Mesendoderm (in vitro differentiated cells): ENCODE data around the gene PMM1.

Experiments used
- DNase-seq: peaks from one replicate; pipeline ENCODE4 v3.0.0; 2013
- H2AK5ac ChIP-seq: 2 replicates; pipeline ENCODE4 v1.6.1; 2013; ENCODE audit warnings: low read length, inconsistent platforms
- H2BK120ac ChIP-seq: 2 replicates; pipeline ENCODE4 v1.6.1; 2013; ENCODE audit warnings: low read depth, mild to moderate bottlenecking, low read length, moderate library complexity, mixed read lengths
- H2BK15ac ChIP-seq: replicated peaks from 2 replicates; pipeline ENCODE4 v1.6.1; 2013; ENCODE audit warnings: low read depth, mild to moderate bottlenecking, moderate library complexity
- H2BK5ac ChIP-seq: 2 replicates; pipeline ENCODE4 v1.6.1; 2013; ENCODE audit warnings: low read length, inconsistent platforms
- H3K18ac ChIP-seq: 2 replicates; pipeline ENCODE4 v1.6.1; 2013; ENCODE audit warnings: mild to moderate bottlenecking, low read length, mixed read lengths
- H3K23ac ChIP-seq: one replicate; pipeline ENCODE4 v1.6.1; 2013; ENCODE audit warnings: low read length
- H3K27ac ChIP-seq: 2 replicates; pipeline ENCODE4 v1.5.1; 2013; ENCODE audit warnings: low read depth, mild to moderate bottlenecking, inconsistent platforms, low read length, moderate library complexity
- H3K27me3 ChIP-seq: 2 replicates; pipeline ENCODE4 v1.6.1; 2013; ENCODE audit warnings: low read length, control low read depth, mild to moderate bottlenecking, inconsistent platforms; ENCODE audit not compliant: insufficient read depth, poor library complexity
- H3K36me3 ChIP-seq: 2 replicates; pipeline ENCODE4 v1.6.1; 2013; ENCODE audit warnings: low read length, inconsistent platforms; ENCODE audit not compliant: control insufficient read depth, insufficient read depth
- H3K4ac ChIP-seq: one replicate; pipeline ENCODE4 v1.6.1; 2013; ENCODE audit warnings: low read depth, mild to moderate bottlenecking, low read length, moderate library complexity
- H3K4me1 ChIP-seq: 2 replicates; pipeline ENCODE4 v1.6.1; 2013; ENCODE audit warnings: low read depth, low read length, inconsistent platforms; ENCODE audit not compliant: control insufficient read depth
- H3K4me2 ChIP-seq: 2 replicates; pipeline ENCODE4 v1.6.1; 2013; ENCODE audit warnings: low read length
- H3K4me3 ChIP-seq: 2 replicates; pipeline ENCODE4 v1.5.1; 2013; ENCODE audit warnings: mild to moderate bottlenecking, low read length
- H3K56ac ChIP-seq: one replicate; pipeline ENCODE4 v1.6.1; 2013; ENCODE audit warnings: low read length
- H3K79me1 ChIP-seq: 2 replicates; pipeline ENCODE4 v1.6.1; 2013; ENCODE audit warnings: low read length, inconsistent platforms
- H3K79me2 ChIP-seq: 2 replicates; pipeline ENCODE4 v1.6.1; 2013; ENCODE audit warnings: mild to moderate bottlenecking, low read length; ENCODE audit not compliant: control insufficient read depth, insufficient read depth
- H3K9ac ChIP-seq: 2 replicates; pipeline ENCODE4 v1.6.1; 2013; ENCODE audit warnings: low read length, inconsistent platforms
- H4K5ac ChIP-seq: one replicate; pipeline ENCODE4 v1.6.1; 2013; ENCODE audit warnings: low read length
- H4K8ac ChIP-seq: one replicate; pipeline ENCODE4 v1.6.1; 2013; ENCODE audit warnings: low read depth, mild to moderate bottlenecking, control low read depth, low read length, moderate library complexity
- WGBS: extraction: QIAGEN DNeasy Blood & Tissue Kit; methylation state at CpG from one replicate; pipeline ENCODE4 v1.1.7; 2013; ENCODE audit warnings: low lambda C conversion rate, missing lambda C conversion rate; ENCODE audit not compliant: insufficient coverage; ENCODE audit errors: extremely low coverage; 5-methylcytosine and 5-hydroxymethylcytosine counted together

Gene PMM1

GRCh38 chr22:41556561-41556960 is 33.1 kb downstream of the PMM1 start:
- Histone ChIP-seq H3K4ac (no peak overlapping the region), H4K8ac (no peak overlapping the region), H2BK5ac (no peak overlapping the region), H3K56ac (no peak overlapping the region), H3K18ac (no peak overlapping the region), H2BK120ac (no peak overlapping the region), H3K27me3 (no peaks in the 10 kb centered on the region), H3K4me1 (no peaks in the 10 kb centered on the region), H3K4me2 (no peak overlapping the region), H3K9ac (no peak overlapping the region), H3K27ac (no peak overlapping the region), H2BK15ac (no peak overlapping the region), H4K5ac (no peak overlapping the region), H3K79me1 (no peaks in the 10 kb centered on the region), H3K4me3 (no peak overlapping the region), H2AK5ac (no peak overlapping the region), H3K23ac (no peak overlapping the region), H3K79me2 (no peaks in the 10 kb centered on the region), H3K36me3 (no peaks in the 10 kb centered on the region)
- no CpG with 5 or more reads among the region's 10 CpGs for WGBS
- no peak for DNase-seq

GRCh38 chr22:41555325-41555982 is 34.2 kb downstream of the PMM1 start:
- Histone ChIP-seq H3K79me2 (no peaks in the 10 kb centered on the region), H3K27me3 (no peaks in the 10 kb centered on the region), H3K36me3 (no peaks in the 10 kb centered on the region), H3K23ac (no peak overlapping the region), H3K4ac (no peak overlapping the region), H3K18ac (no peak overlapping the region), H2BK15ac (no peak overlapping the region), H4K5ac (no peak overlapping the region), H2BK5ac (no peak overlapping the region), H4K8ac (no peak overlapping the region), H3K4me3 (no peak overlapping the region), H3K56ac (no peak overlapping the region), H3K4me2 (no peak overlapping the region), H3K9ac (no peak overlapping the region), H3K4me1 (no peaks in the 10 kb centered on the region), H3K27ac (no peak overlapping the region), H2BK120ac (no peak overlapping the region), H2AK5ac (no peak overlapping the region), H3K79me1 (no peaks in the 10 kb centered on the region)
- DNase-seq = no peak
- no CpG with 5 or more reads among the region's 7 CpGs for WGBS

- Histone ChIP-seq H3K9ac (no peak overlapping the region), H3K4me3 (no peak overlapping the region), H3K36me3 (no peaks in the 10 kb centered on the region), H3K27ac (no peak overlapping the region), H3K18ac (no peak overlapping the region), H3K79me2 (no peaks in the 10 kb centered on the region), H3K27me3 (no peaks in the 10 kb centered on the region), H3K23ac (no peak overlapping the region), H3K4ac (no peak overlapping the region), H3K4me1 (no peaks in the 10 kb centered on the region), H3K56ac (no peak overlapping the region), H3K4me2 (no peak overlapping the region), H2BK120ac (no peak overlapping the region), H2AK5ac (no peak overlapping the region), H4K5ac (no peak overlapping the region), H4K8ac (no peak overlapping the region), H3K79me1 (no peaks in the 10 kb centered on the region), H2BK5ac (no peak overlapping the region), H2BK15ac (no peak overlapping the region)
- no peak for DNase-seq
- WGBS = no CpG with 5 or more reads among the region's 11 CpGs
These were observed 37.6 kb downstream of the PMM1 start for GRCh38 chr22:41551877-41552582.

- no CpG with 5 or more reads among the region's 12 CpGs for WGBS
These were observed 38.6 kb downstream of the PMM1 start for GRCh38 chr22:41550952-41551491.

GRCh38 chr22:41548830-41549211 is 40.8 kb downstream of the PMM1 start:
- Histone ChIP-seq H3K79me2 (peaks cover 4% of the 10 kb centered on the region), H4K8ac (no peak overlapping the region), H4K5ac (no peak overlapping the region), H2BK15ac (no peak overlapping the region), H3K27me3 (no peaks in the 10 kb centered on the region), H3K4me3 (no peak overlapping the region), H3K36me3 (no peaks in the 10 kb centered on the region), H3K9ac (no peak overlapping the region), H2AK5ac (no peak overlapping the region), H3K18ac (no peak overlapping the region), H3K23ac (no peak overlapping the region), H3K27ac (no peak overlapping the region), H3K4me1 (no peaks in the 10 kb centered on the region), H3K4me2 (no peak overlapping the region), H3K56ac (no peak overlapping the region), H3K4ac (no peak overlapping the region), H3K79me1 (no peaks in the 10 kb centered on the region), H2BK5ac (no peak overlapping the region), H2BK120ac (no peak overlapping the region)
- WGBS = no CpG with 5 or more reads among the region's 5 CpGs
- DNase-seq = no peak

More at GRCh38 chr22:41550952-41551491, 38.6 kb downstream of the PMM1 start:
- Histone ChIP-seq H3K4me2 (no peak overlapping the region), H3K18ac (no peak overlapping the region), H3K27me3 (no peaks in the 10 kb centered on the region), H2BK5ac (no peak overlapping the region), H3K27ac (no peak overlapping the region), H4K5ac (no peak overlapping the region), H3K4ac (no peak overlapping the region), H3K79me1 (no peaks in the 10 kb centered on the region), H2BK120ac (no peak overlapping the region), H3K36me3 (no peaks in the 10 kb centered on the region), H3K56ac (no peak overlapping the region), H3K23ac (no peak overlapping the region), H3K4me1 (no peaks in the 10 kb centered on the region), H3K79me2 (no peaks in the 10 kb centered on the region), H3K9ac (no peak overlapping the region), H3K4me3 (no peak overlapping the region), H4K8ac (no peak overlapping the region), H2AK5ac (no peak overlapping the region), H2BK15ac (no peak overlapping the region)
- DNase-seq = no peak
